ENCODE measurements around the gene PLEKHA5.

GRCh38 chr12:19220205-19220604, 90.7 kb downstream of the PLEKHA5 start:
- TF ChIP-seq, protein P1, sequence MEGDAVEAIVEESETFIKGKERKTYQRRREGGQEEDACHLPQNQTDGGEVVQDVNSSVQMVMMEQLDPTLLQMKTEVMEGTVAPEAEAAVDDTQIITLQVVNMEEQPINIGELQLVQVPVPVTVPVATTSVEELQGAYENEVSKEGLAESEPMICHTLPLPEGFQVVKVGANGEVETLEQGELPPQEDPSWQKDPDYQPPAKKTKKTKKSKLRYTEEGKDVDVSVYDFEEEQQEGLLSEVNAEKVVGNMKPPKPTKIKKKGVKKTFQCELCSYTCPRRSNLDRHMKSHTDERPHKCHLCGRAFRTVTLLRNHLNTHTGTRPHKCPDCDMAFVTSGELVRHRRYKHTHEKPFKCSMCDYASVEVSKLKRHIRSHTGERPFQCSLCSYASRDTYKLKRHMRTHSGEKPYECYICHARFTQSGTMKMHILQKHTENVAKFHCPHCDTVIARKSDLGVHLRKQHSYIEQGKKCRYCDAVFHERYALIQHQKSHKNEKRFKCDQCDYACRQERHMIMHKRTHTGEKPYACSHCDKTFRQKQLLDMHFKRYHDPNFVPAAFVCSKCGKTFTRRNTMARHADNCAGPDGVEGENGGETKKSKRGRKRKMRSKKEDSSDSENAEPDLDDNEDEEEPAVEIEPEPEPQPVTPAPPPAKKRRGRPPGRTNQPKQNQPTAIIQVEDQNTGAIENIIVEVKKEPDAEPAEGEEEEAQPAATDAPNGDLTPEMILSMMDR (conservative IDR thresholded peaks at IDR 0.05; ENCODE audit: low read depth, low read length), result no peak
- TF ChIP-seq BHLHE40 (IDR thresholded peaks at IDR 0.05; ENCODE audit: low read depth, low read length) (no peak), SMC3 (IDR thresholded peaks at IDR 0.05; ENCODE audit: low read depth, low read length) (no peak), MXI1 (IDR thresholded peaks at IDR 0.05; ENCODE audit: borderline replicate concordance, low read depth, low read length) (no peak), POLR2A (IDR thresholded peaks at IDR 0.05; ENCODE audit: low read depth, low read length) (no peak), CEBPB (IDR thresholded peaks at IDR 0.05; ENCODE audit: low read depth, low read length) (no peak), RCOR1 (IDR thresholded peaks at IDR 0.05; ENCODE audit: insufficient replicate concordance, low read length) (no peak), NFE2L2 (IDR thresholded peaks at IDR 0.05; ENCODE audit: low read depth, low read length) (no peak), RFX5 (IDR thresholded peaks at IDR 0.05; ENCODE audit: low read depth, low read length) (no peak), RAD21 (IDR thresholded peaks at IDR 0.05; ENCODE audit: low read length) (no peak), FOS (IDR thresholded peaks at IDR 0.05; ENCODE audit: low read depth, low read length) (peak; percentile 70), MAFK (IDR thresholded peaks at IDR 0.05; ENCODE audit: low read depth, low read length) (no peak), MAZ (IDR thresholded peaks at IDR 0.05; ENCODE audit: borderline replicate concordance, low read depth, low read length) (no peak)
- TF ChIP-seq, protein P2, sequence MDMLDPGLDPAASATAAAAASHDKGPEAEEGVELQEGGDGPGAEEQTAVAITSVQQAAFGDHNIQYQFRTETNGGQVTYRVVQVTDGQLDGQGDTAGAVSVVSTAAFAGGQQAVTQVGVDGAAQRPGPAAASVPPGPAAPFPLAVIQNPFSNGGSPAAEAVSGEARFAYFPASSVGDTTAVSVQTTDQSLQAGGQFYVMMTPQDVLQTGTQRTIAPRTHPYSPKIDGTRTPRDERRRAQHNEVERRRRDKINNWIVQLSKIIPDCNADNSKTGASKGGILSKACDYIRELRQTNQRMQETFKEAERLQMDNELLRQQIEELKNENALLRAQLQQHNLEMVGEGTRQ (IDR thresholded peaks at IDR 0.05; ENCODE audit: low read depth, low read length), result no peak

All from IMR-90 (cell line).